PC-3 (cell line): Measurements from ENCODE around the gene ZRANB3. TPM values are rescaled to one million over a fixed set of nuclear protein-coding genes. Genes with fewer than 3 reads are reported as not detected.

Source experiments
- ATAC-seq: fragments of 200-7000 bp; cut with Tn5 transposase; 2 replicates; pipeline ENCODE4 v1.9.1; 2020; ENCODE audit warnings: mild to moderate bottlenecking, moderate library complexity
- BruUV-seq: library from RNA; stranded (reverse); fragments of 400-500 nt; replicated peaks from 2 replicates; lab custom pipeline; 2021; lab: Mats Ljungman, UMichigan
- CTCF ChIA-PET: fragments of 300-600 bp; sonication (Branson Sonifier 250); formaldehyde crosslinking; loops from one replicate; lab custom pipeline; 2022; ENCODE audit warnings: antibody characterized with exemption; lab: Charles Lee
- POLR2A ChIA-PET: fragments of 300-600 bp; sonication (Branson Sonifier 250); formaldehyde crosslinking; loops from one replicate; lab custom pipeline; 2022; ENCODE audit warnings: antibody characterized with exemption; ENCODE audit not compliant: unreplicated experiment; lab: Charles Lee
- DNase-seq: peaks from one replicate; pipeline ENCODE4 v3.0.0-alpha.2; 2015
- H2AFZ ChIP-seq: fragments of 300-600 bp; sonication (generic); 2 replicates; pipeline ENCODE4 v1.6.0; 2016; ENCODE audit warnings: antibody characterized with exemption, low read length
- H3F3A ChIP-seq: fragments of 300-600 bp; sonication (generic); one replicate; pipeline ENCODE4 v1.6.0; 2017; ENCODE audit warnings: antibody characterized with exemption, low read length, control low read depth, mild to moderate bottlenecking; ENCODE audit not compliant: unreplicated experiment
- H3K27ac ChIP-seq: fragments of 300-600 bp; sonication (generic); 2 replicates; pipeline ENCODE4 v1.5.1; 2016; ENCODE audit warnings: mild to moderate bottlenecking, low read length
- H3K27me3 ChIP-seq: fragments of 300-600 bp; sonication (generic); 2 replicates; pipeline ENCODE4 v1.6.1; 2016; ENCODE audit warnings: low read length, mixed read lengths
- H3K36me3 ChIP-seq: fragments of 300-600 bp; sonication (generic); 2 replicates; pipeline ENCODE4 v1.6.1; 2016; ENCODE audit warnings: low read depth, mixed run types, low read length, mixed read lengths
- H3K4me1 ChIP-seq: fragments of 300-600 bp; sonication (generic); 2 replicates; pipeline ENCODE4 v1.5.1; 2016; ENCODE audit warnings: low read length; ENCODE audit not compliant: insufficient read depth
- H3K4me2 ChIP-seq: fragments of 300-600 bp; sonication (generic); 2 replicates; pipeline ENCODE4 v1.6.0; 2016; ENCODE audit warnings: low read length
- H3K4me3 ChIP-seq: fragments of 300-600 bp; sonication (generic); 2 replicates; pipeline ENCODE4 v1.5.1; 2016; ENCODE audit warnings: mild to moderate bottlenecking, low read length, mixed read lengths
- H3K79me2 ChIP-seq: fragments of 300-600 bp; sonication (generic); 2 replicates; pipeline ENCODE4 v1.6.1; 2017; ENCODE audit warnings: low read length, mixed read lengths
- H3K9ac ChIP-seq: fragments of 300-600 bp; sonication (generic); 2 replicates; pipeline ENCODE4 v1.6.0; 2016; ENCODE audit warnings: mild to moderate bottlenecking, low read length
- H3K9me2 ChIP-seq: fragments of 300-600 bp; sonication (generic); replicated peaks from 2 replicates; pipeline ENCODE4 v1.6.1; 2016; ENCODE audit warnings: mixed run types, low read length, mixed read lengths
- H3K9me3 ChIP-seq: fragments of 300-600 bp; sonication (generic); 2 replicates; pipeline ENCODE4 v1.6.1; 2016; ENCODE audit warnings: low read length, mixed read lengths
- H4K20me1 ChIP-seq: fragments of 300-600 bp; sonication (generic); 2 replicates; pipeline ENCODE4 v1.6.1; 2016; ENCODE audit warnings: low read length, mixed read lengths
- CTCF ChIP-seq: fragments of 300-600 bp; sonication (generic); conservative IDR thresholded peaks from 2 replicates; pipeline ENCODE4 v1.5.1; 2017; ENCODE audit warnings: antibody characterized with exemption, low read depth, mild to moderate bottlenecking, low read length
- EZH2 ChIP-seq: fragments of 300-600 bp; sonication (generic); IDR thresholded peaks from one replicate; pipeline ENCODE4 v1.6.1; 2017; ENCODE audit warnings: antibody characterized with exemption, mild to moderate bottlenecking, low read length; ENCODE audit not compliant: unreplicated experiment
- EZH2phosphoT487 ChIP-seq: fragments of 300-600 bp; sonication (generic); IDR thresholded peaks from 2 replicates; pipeline ENCODE4 v1.6.1; 2018; ENCODE audit warnings: mild to moderate bottlenecking, antibody characterized with exemption, low read length, borderline replicate concordance
- intact Hi-C: fragments of 100-400 bp; cut with micrococcal nuclease; formaldehyde crosslinking; loops from 2 replicates; pipeline ENCODE4 v1.9.0; 2023
- total RNA-seq: library from RNA; depleted of rRNA; stranded (reverse); fragments of >200 nt; gene quantifications from 2 replicates; pipeline ENCODE4 v1.2.3, GENCODE V29; 2014

Gene ZRANB3
- total RNA-seq, 1 experiment from 2014 or later: 8.6 TPM

- H2AFZ ChIP-seq: no peak overlapping the region
- POLR2A ChIA-PET: no interaction called here
- H3K27ac ChIP-seq: no peak overlapping the region
- H3K79me2 ChIP-seq: no peaks in the 10 kb centered on the region
- H3K9ac ChIP-seq: no peak overlapping the region
- no peaks in the 10 kb centered on the region for H3F3A ChIP-seq
- TF ChIP-seq EZH2: no peak
- H3K9me2 ChIP-seq: no peaks in the 10 kb centered on the region
- no peak for ATAC-seq
- H3K4me3 ChIP-seq: no peak overlapping the region
- H3K9me3 ChIP-seq: no peaks in the 10 kb centered on the region
- no peak overlapping the region for H3K4me2 ChIP-seq
- no peaks in the 10 kb centered on the region; the same call in 1 of the 2 replicates for H3K36me3 ChIP-seq
- DNase-seq: no peak
- no peaks in the 10 kb centered on the region for H4K20me1 ChIP-seq
- H3K4me1 ChIP-seq: peaks cover 7% of the 10 kb centered on the region; the same call in 1 of the 2 replicates
- H3K27me3 ChIP-seq: no peaks in the 10 kb centered on the region
- CTCF ChIA-PET: no interaction called here
- no TSS peak for BruUV-seq
- intact Hi-C loops: loop anchor here (5.0 kb wide), 1 partner anchor 75 kb away; no protein-coding TSS in a partner anchor
Observed at GRCh38 chr2:135182190-135182589, 348.8 kb downstream of the ZRANB3 start.

GRCh38 chr2:135179689-135180088, 351.3 kb downstream of the ZRANB3 start:
- Histone ChIP-seq H3K36me3 (peaks cover 14% of the 10 kb centered on the region), H3K4me2 (no peak overlapping the region), H3K27ac (no peak overlapping the region), H3K9me3 (no peaks in the 10 kb centered on the region), H3K9ac (no peak overlapping the region), H2AFZ (no peak overlapping the region), H4K20me1 (no peaks in the 10 kb centered on the region), H3K9me2 (no peaks in the 10 kb centered on the region), H3K27me3 (no peaks in the 10 kb centered on the region), H3K4me1 (peaks cover 7% of the 10 kb centered on the region; the same call in 1 of the 2 replicates), H3F3A (no peaks in the 10 kb centered on the region), H3K79me2 (no peaks in the 10 kb centered on the region), H3K4me3 (no peak overlapping the region)
- ChIA-PET CTCF (no interaction called here), POLR2A (interaction anchor here (0.6 kb wide), 1 partner anchor 502 kb away, joined by 3 read pairs; no protein-coding TSS in a partner anchor)
- intact Hi-C loops: loop anchor here (5.0 kb wide), 1 partner anchor 78 kb away; no protein-coding TSS in a partner anchor
- BruUV-seq: no TSS peak
- DNase-seq (no peak), ATAC-seq (no peak)
- TF ChIP-seq EZH2phosphoT487: no peak
- TF ChIP-seq EZH2: no peak
- no peak for TF ChIP-seq CTCF

GRCh38 chr2:135175177-135175576, 355.8 kb downstream of the ZRANB3 start:
- no peak overlapping the region for H2AFZ ChIP-seq
- no peaks in the 10 kb centered on the region for H3K27me3 ChIP-seq
- no peaks in the 10 kb centered on the region for H3K4me1 ChIP-seq
- H3K9me3 ChIP-seq: no peaks in the 10 kb centered on the region
- TF ChIP-seq CTCF (no peak), EZH2phosphoT487 (no peak), EZH2 (no peak)
- no peaks in the 10 kb centered on the region for H4K20me1 ChIP-seq
- CTCF ChIA-PET: no interaction called here
- ATAC-seq (no peak), DNase-seq (no peak)
- no peak overlapping the region for H3K4me3 ChIP-seq
- H3K79me2 ChIP-seq: no peaks in the 10 kb centered on the region
- no peaks in the 10 kb centered on the region for H3F3A ChIP-seq
- H3K36me3 ChIP-seq: peaks cover 25% of the 10 kb centered on the region
- H3K9me2 ChIP-seq: no peaks in the 10 kb centered on the region
- no TSS peak for BruUV-seq
- no peak overlapping the region for H3K4me2 ChIP-seq
- no peak overlapping the region for H3K27ac ChIP-seq
- POLR2A ChIA-PET: no interaction called here
- intact Hi-C loops: no loop called here
- H3K9ac ChIP-seq: no peak overlapping the region
